H1 (cell line): ENCODE measurements around the gene TTPAL. TPM values are rescaled to one million over a fixed set of nuclear protein-coding genes. Genes with fewer than 3 reads are reported as not detected.

Experiments used
- CTCF ChIA-PET: fragments of 300-600 bp; sonication (Branson Sonifier 250); formaldehyde crosslinking; loops from one replicate; lab custom pipeline; 2021; ENCODE audit not compliant: partially characterized antibody; lab: Charles Lee
- POLR2A ChIA-PET: fragments of 300-600 bp; sonication (Branson Sonifier 250); formaldehyde crosslinking; loops from one replicate; lab custom pipeline; 2021; ENCODE audit warnings: inconsistent platforms; ENCODE audit not compliant: partially characterized antibody; lab: Charles Lee
- DNase-seq, 2 experiments: peaks; one replicate each; pipeline versions ENCODE4 v3.0.0 to v3.0.0-alpha.2; 2010 to 2022; ENCODE audit warnings: low spot score in 2 of 2, low read depth in 1 of 2, mixed read lengths in 1 of 2
- FAIRE-seq: peaks from 2 replicates; lab custom pipeline; 2011; peaks lifted over from hg19 to GRCh38; lab: Jason Lieb, UNC
- H2AFZ ChIP-seq: 2 replicates; pipeline ENCODE4 v1.8.1; 2012; ENCODE audit warnings: low read length, inconsistent platforms
- H2AK5ac ChIP-seq: 2 replicates; pipeline ENCODE4 v1.6.1; 2013; ENCODE audit warnings: low read depth, low read length
- H2BK120ac ChIP-seq: replicated peaks from 2 replicates; pipeline ENCODE3; 2013; ENCODE audit warnings: low read depth, low read length, inconsistent platforms
- H2BK12ac ChIP-seq: 2 replicates; pipeline ENCODE4 v1.6.1; 2013; ENCODE audit warnings: low read depth, low read length
- H2BK15ac ChIP-seq: 2 replicates; pipeline ENCODE4 v1.6.1; 2013; ENCODE audit warnings: low read length
- H2BK20ac ChIP-seq: 2 replicates; pipeline ENCODE4 v1.6.1; 2013; ENCODE audit warnings: low read length
- H2BK5ac ChIP-seq: 2 replicates; pipeline ENCODE4 v1.6.1; 2013; ENCODE audit warnings: low read depth, low read length
- H3K14ac ChIP-seq: 2 replicates; pipeline ENCODE4 v1.6.1; 2013; ENCODE audit warnings: inconsistent platforms; ENCODE audit not compliant: insufficient read length
- H3K18ac ChIP-seq: 2 replicates; pipeline ENCODE4 v1.6.1; 2013; ENCODE audit warnings: low read length; ENCODE audit errors: extremely low read depth
- H3K23ac ChIP-seq: 2 replicates; pipeline ENCODE4 v1.6.1; 2013; ENCODE audit warnings: inconsistent platforms; ENCODE audit not compliant: insufficient read length
- H3K23me2 ChIP-seq: 2 replicates; pipeline ENCODE4 v1.6.1; 2013; ENCODE audit warnings: low read depth, low read length
- H3K27ac ChIP-seq: 2 replicates; pipeline ENCODE4 v1.6.1; 2011; ENCODE audit warnings: low read depth, low read length, inconsistent platforms
- H3K27me3 ChIP-seq, 4 experiments: replicated peaks in 1 of 4; 1 replicate in 1 of 4; 2 replicates in 3 of 4; pipeline versions ENCODE4 v1.6.1 to v1.8.1; 2011 to 2013; ENCODE audit warnings: low read length in 3 of 4, mild to moderate bottlenecking in 3 of 4, inconsistent platforms in 2 of 4, mixed read lengths in 2 of 4, moderate library complexity in 1 of 4; ENCODE audit not compliant: control insufficient read depth in 3 of 4, insufficient read depth in 3 of 4; ENCODE audit errors: extremely low read depth in 1 of 4
- H3K36me3 ChIP-seq, 4 experiments: 2 replicates each; pipeline versions ENCODE4 v1.6.1 to v1.8.1; 2011 to 2013; ENCODE audit warnings: mild to moderate bottlenecking in 4 of 4, low read length in 3 of 4, moderate library complexity in 2 of 4, control low read depth in 1 of 4, inconsistent platforms in 1 of 4; ENCODE audit not compliant: insufficient read depth in 4 of 4, control insufficient read depth in 2 of 4
- H3K4ac ChIP-seq: replicated peaks from 2 replicates; pipeline ENCODE3; 2013; ENCODE audit warnings: low read length, low read depth, mixed read lengths, inconsistent platforms; ENCODE audit not compliant: insufficient read length
- H3K4me1 ChIP-seq, 4 experiments: replicated peaks in 1 of 4; 1 replicate in 1 of 4; 2 replicates in 3 of 4; pipeline versions ENCODE4 v1.6.1 to v1.8.1; 2011 to 2013; ENCODE audit warnings: low read length in 3 of 4, inconsistent platforms in 2 of 4, mixed read lengths in 1 of 4; ENCODE audit not compliant: insufficient read depth in 4 of 4, control insufficient read depth in 3 of 4
- H3K4me2 ChIP-seq, 2 experiments: 2 replicates each; pipeline versions ENCODE4 v1.6.1 to v1.8.1; 2011 to 2013; ENCODE audit warnings: low read depth in 2 of 2, low read length in 2 of 2, control low read depth in 1 of 2, inconsistent platforms in 1 of 2, mild to moderate bottlenecking in 1 of 2; ENCODE audit not compliant: insufficient read depth in 1 of 2
- H3K4me3 ChIP-seq, 4 experiments: fragments of 200-600, 300-600 bp in 1 of 4; sonication (generic), shearing (Covaris generic), sonication (Bioruptor Twin) in 1 of 4; 2 replicates each; pipeline versions ENCODE4 v1.5.1 to v1.8.1; 2011 to 2016; ENCODE audit warnings: low read length in 4 of 4, low read depth in 3 of 4, control low read depth in 2 of 4, inconsistent platforms in 2 of 4, mild to moderate bottlenecking in 2 of 4, mixed read lengths in 1 of 4, moderate library complexity in 1 of 4; ENCODE audit not compliant: insufficient read depth in 2 of 4; ENCODE audit errors: extremely low read depth in 1 of 4
- H3K56ac ChIP-seq: replicated peaks from 2 replicates; pipeline ENCODE3; 2013; ENCODE audit warnings: low read depth, mild to moderate bottlenecking, mixed read lengths, low read length, inconsistent platforms; ENCODE audit not compliant: insufficient read length
- H3K79me1 ChIP-seq: 2 replicates; pipeline ENCODE4 v1.6.1; 2013; ENCODE audit warnings: low read depth, low read length, control low read depth
- H3K79me2 ChIP-seq, 2 experiments: 2 replicates each; pipeline versions ENCODE4 v1.6.1 to v1.8.1; 2012 to 2013; ENCODE audit warnings: low read length in 2 of 2, mild to moderate bottlenecking in 2 of 2, inconsistent platforms in 1 of 2; ENCODE audit not compliant: insufficient read depth in 2 of 2, control insufficient read depth in 1 of 2
- H3K9ac ChIP-seq, 4 experiments: replicated peaks in 1 of 4; 1 replicate in 1 of 4; 2 replicates in 3 of 4; pipeline versions ENCODE4 v1.6.1 to v1.8.1; 2011 to 2013; ENCODE audit warnings: low read depth in 3 of 4, low read length in 3 of 4, control low read depth in 2 of 4, mild to moderate bottlenecking in 2 of 4, moderate library complexity in 2 of 4, inconsistent platforms in 1 of 4; ENCODE audit errors: extremely low read depth in 1 of 4
- H3K9me3 ChIP-seq, 2 experiments: 2 replicates each; pipeline versions ENCODE4 v1.6.1 to v1.8.1; 2012 to 2013; ENCODE audit warnings: mild to moderate bottlenecking in 2 of 2, moderate library complexity in 2 of 2, control low read depth in 1 of 2, inconsistent platforms in 1 of 2, low read depth in 1 of 2, low read length in 1 of 2, mixed read lengths in 1 of 2; ENCODE audit not compliant: insufficient read depth in 2 of 2
- H4K20me1 ChIP-seq, 2 experiments: replicated peaks in 1 of 2; 2 replicates each; pipeline versions ENCODE3 to v1.8.1; 2011 to 2013; ENCODE audit warnings: inconsistent platforms in 2 of 2, low read length in 2 of 2, mild to moderate bottlenecking in 1 of 2; ENCODE audit not compliant: insufficient read depth in 2 of 2, control insufficient read depth in 1 of 2
- H4K5ac ChIP-seq: 2 replicates; pipeline ENCODE4 v1.6.1; 2013; ENCODE audit warnings: low read length, low read depth, mixed read lengths, inconsistent platforms; ENCODE audit not compliant: insufficient read length
- H4K8ac ChIP-seq: 2 replicates; pipeline ENCODE4 v1.8.0; 2013; ENCODE audit warnings: mild to moderate bottlenecking, moderate library complexity, low read length, inconsistent platforms; ENCODE audit not compliant: insufficient read depth; ENCODE audit errors: extremely low read depth
- H4K91ac ChIP-seq: replicated peaks from 2 replicates; pipeline ENCODE3; 2013; ENCODE audit warnings: low read length, mixed read lengths, inconsistent platforms; ENCODE audit not compliant: insufficient read length
- RAD21 ChIP-seq, 2 experiments: IDR thresholded peaks in 1 of 2; conservative IDR thresholded peaks in 1 of 2; 2 replicates each; pipeline ENCODE4 v1.6.1; 2011; ENCODE audit warnings: low read depth in 2 of 2, low read length in 2 of 2, improper control_type of control experiment in 1 of 2, inconsistent platforms in 1 of 2, mild to moderate bottlenecking in 1 of 2, moderate library complexity in 1 of 2
- RFX5 ChIP-seq: IDR thresholded peaks from 2 replicates; pipeline ENCODE4 v1.6.1; 2011; ENCODE audit warnings: low read depth, low read length, improper control_type of control experiment, borderline replicate concordance
- WGBS, 2 experiments: shearing (Covaris generic) in 1 of 2; methylation state at CpG; one replicate each; pipeline versions ENCODE4 v1.1.6 to v1.1.7; 2013 to 2015; ENCODE audit warnings: low lambda C conversion rate in 2 of 2, mixed read lengths in 2 of 2, inconsistent platforms in 1 of 2, low coverage in 1 of 2, missing lambda C conversion rate in 1 of 2; ENCODE audit not compliant: insufficient replicate concordance in 2 of 2, insufficient coverage in 1 of 2, insufficient read length in 1 of 2; ENCODE audit errors: extremely low coverage in 1 of 2, missing lambda C conversion rate in 1 of 2; 5-methylcytosine and 5-hydroxymethylcytosine counted together
- polyA plus RNA-seq, 7 experiments: library from polyadenylated mRNA; depleted of rRNA in 3 of 7; stranded (reverse) in 5 of 7; unstranded in 2 of 7; fragments of >200 nt in 5 of 7; fragments of 200-250 nt in 2 of 7; gene quantifications; 1 replicate in 5 of 7; 2 replicates in 1 of 7; 4 replicates in 1 of 7; pipeline versions ENCODE4 v1.2.1 to v1.2.3, GENCODE V29; 2011 to 2013; ENCODE audit warnings: missing spikeins in 2 of 7, mixed read lengths in 2 of 7
- total RNA-seq: library from RNA; stranded (reverse); fragmentation: NEBNext Ultra II Directional; extraction: Animal tissue kit (Norgen Biotek cat#: 25700); gene quantifications from 2 replicates; pipeline ENCODE4 v1.2.1, GENCODE V29; 2021

TTPAL gene
- total and polyA plus RNA-seq, 2 of the 8 experiments (the other 6 are each of a cell fraction or from before 2014, with no cell fraction given): 2.8 to 14.0 TPM

DNA sequence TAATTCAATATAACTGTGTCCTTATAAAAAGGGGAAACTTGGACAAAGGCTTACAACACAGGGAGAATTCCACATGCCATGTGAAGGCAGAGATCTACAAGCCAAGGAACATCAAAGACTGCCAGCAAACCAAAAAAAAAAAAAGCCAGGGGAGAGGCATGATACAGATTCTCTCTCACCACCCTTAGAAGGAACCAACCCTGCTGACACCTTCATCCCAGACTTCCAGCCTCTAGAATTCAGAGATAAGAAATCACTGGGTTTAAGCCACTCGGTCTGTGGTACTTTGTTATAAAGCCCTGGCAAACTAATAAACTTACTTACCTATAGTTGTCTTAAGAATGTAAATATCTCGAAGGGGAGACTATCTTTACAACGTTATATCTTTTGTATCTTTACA is 41.8 kb downstream of the TTPAL start:
- ChIA-PET CTCF (no interaction called here), POLR2A (no interaction called here)
- Histone ChIP-seq H3K9me3 (no peaks in the 10 kb centered on the region), H3K4me3 (no peak overlapping the region), H4K91ac (no peak overlapping the region), H3K4me2 (no peak overlapping the region), H4K20me1 (peaks cover 0 to 8% of the 10 kb centered on the region in 2 experiments), H2BK120ac (no peak overlapping the region), H3K23me2 (peaks cover 6% of the 10 kb centered on the region), H4K8ac (no peak overlapping the region), H3K4ac (no peak overlapping the region), H3K14ac (no peak overlapping the region), H2AFZ (no peak overlapping the region), H3K79me2 (peaks cover 7 to 48% of the 10 kb centered on the region in 2 experiments), H3K4me1 (peaks cover 0 to 6% (median 3%) of the 10 kb centered on the region in 4 experiments; a peak in 4 of 7 replicates), H4K5ac (no peak overlapping the region), H2BK15ac (no peak overlapping the region), H2BK12ac (no peak overlapping the region), H2AK5ac (no peak overlapping the region), H3K27me3 (no peaks in the 10 kb centered on the region), H2BK5ac (no peak overlapping the region), H3K18ac (no peak overlapping the region), H3K9ac (no peak overlapping the region), H3K27ac (no peak overlapping the region), H2BK20ac (no peak overlapping the region), H3K36me3 (no peaks in the 10 kb centered on the region; a peak in 2 of 8 replicates), H3K56ac (no peak overlapping the region), H3K23ac (no peak overlapping the region), H3K79me1 (peaks cover 2% of the 10 kb centered on the region)
- TF ChIP-seq RAD21 (IDR thresholded peaks at IDR 0.05 in 1 of 2, conservative IDR thresholded peaks at IDR 0.05 in 1 of 2; ENCODE audit: low read depth in 2 of 2, low read length in 2 of 2): no peak
- no peak for TF ChIP-seq RFX5
- 86% methylated on average over 3 of the region's 3 CpGs; no CpG with 5 or more reads in 1 of the 2 experiments for WGBS, 2 experiments
- DNase-seq: no peak
- no peak for FAIRE-seq
